Dermis microvascular lymphatic vessel endothelial cell (primary cell): Measurements from ENCODE around the gene TIGD1. TPM values are rescaled to one million over a fixed set of nuclear protein-coding genes. Genes with fewer than 3 reads are reported as not detected.

Source experiments
- DNase-seq, 2 donors: peaks; one replicate each; pipeline versions ENCODE4 v3.0.0 to v3.0.0-alpha.2; 2010; ENCODE audit warnings: low read depth in 2 of 2
- total RNA-seq: library from RNA; depleted of rRNA; stranded (reverse); fragments of >200 nt; gene quantifications from 2 replicates; pipeline ENCODE4 v1.2.1, GENCODE V29; 2014

Gene TIGD1
- total RNA-seq, 1 donor from 2014 or later, result 1.7 TPM

- DNase-seq, result peak in 1 of 2 donors; percentile 37
Measured at GRCh38 chr2:232523682-232524597, 26.4 kb downstream of the TIGD1 start.

DNA sequence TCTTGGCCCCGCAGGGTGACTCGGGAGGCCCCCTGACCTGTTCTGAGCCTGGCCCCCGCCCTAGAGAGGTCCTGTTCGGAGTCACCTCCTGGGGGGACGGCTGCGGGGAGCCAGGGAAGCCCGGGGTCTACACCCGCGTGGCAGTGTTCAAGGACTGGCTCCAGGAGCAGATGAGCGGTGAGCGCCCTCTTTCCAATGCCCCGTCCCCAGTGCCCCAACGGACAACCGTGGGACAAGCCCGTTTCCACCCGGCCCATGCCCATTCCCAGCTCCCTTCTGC, 27.0 kb downstream of the TIGD1 start:
- no peak for DNase-seq

GRCh38 chr2:232522623-232523401, 27.5 kb downstream of the TIGD1 start:
- DNase-seq, result no peak

DNA sequence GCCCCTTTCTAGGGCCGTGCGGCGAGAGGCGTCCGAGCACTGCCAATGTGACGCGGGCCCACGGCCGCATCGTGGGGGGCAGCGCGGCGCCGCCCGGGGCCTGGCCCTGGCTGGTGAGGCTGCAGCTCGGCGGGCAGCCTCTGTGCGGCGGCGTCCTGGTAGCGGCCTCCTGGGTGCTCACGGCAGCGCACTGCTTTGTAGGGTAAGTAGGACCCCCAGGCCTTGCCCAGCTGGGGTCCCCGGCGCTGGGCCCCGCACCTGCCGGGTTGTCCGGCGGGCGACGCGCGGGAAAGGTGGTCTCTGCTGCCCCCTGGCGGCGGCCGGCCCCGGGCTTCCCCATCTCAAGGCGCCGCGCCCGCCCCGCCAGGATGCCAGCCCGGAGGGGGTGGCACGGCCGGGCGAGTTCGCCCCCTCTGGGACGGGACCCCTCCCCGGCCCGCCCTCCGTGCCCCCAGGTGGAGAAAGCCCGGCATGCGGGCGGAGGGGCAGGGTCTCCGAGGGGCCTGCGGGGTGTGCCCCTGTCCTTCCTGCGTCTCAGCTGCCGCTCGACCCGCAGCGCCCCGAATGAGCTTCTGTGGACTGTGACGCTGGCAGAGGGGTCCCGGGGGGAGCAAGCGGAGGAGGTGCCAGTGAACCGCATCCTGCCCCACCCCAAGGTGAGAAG, 28.3 kb downstream of the TIGD1 start:
- DNase-seq, result peak in 1 of 2 donors; percentile 29

GRCh38 chr2:232521098-232521497, 29.3 kb downstream of the TIGD1 start:
- DNase-seq, result no peak

GRCh38 chr2:232520489-232520888, 29.9 kb downstream of the TIGD1 start:
- no peak for DNase-seq

GRCh38 chr2:232519581-232520438, 30.5 kb downstream of the TIGD1 start, which contains the start of gene PRSS56:
PRSS56 (plus strand) TSS chr2:232520388; CDS start chr2:232520599, 211 bp downstream.
- no peak for DNase-seq

GRCh38 chr2:232518844-232519243, 31.5 kb downstream of the TIGD1 start:
- no peak for DNase-seq

DNA sequence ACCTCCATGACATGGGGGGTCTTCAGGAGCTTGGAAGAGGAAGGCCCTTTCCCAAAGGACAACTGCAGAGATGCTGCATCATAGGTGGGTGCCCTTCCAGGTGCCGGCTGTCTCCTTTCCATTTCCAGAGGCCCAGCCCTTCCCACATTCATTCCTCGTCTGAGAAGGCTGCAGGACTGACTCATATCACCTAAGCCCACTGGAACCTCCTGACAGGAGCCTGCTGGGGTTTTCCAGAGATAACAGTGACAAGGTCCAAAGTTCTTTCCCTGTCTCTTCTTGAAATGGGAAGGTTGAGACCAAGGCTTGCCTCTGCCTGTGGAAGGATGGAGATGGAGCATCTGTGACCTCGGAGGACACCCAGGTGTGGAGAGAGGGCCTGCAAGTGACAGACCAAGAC, 33.8 kb downstream of the TIGD1 start:
- no peak for DNase-seq

GRCh38 chr2:232515639-232516038, 34.7 kb downstream of the TIGD1 start:
- DNase-seq, result no peak

GRCh38 chr2:232513353-232513752, 37.0 kb downstream of the TIGD1 start:
- DNase-seq, result no peak

GRCh38 chr2:232512602-232513001, 37.8 kb downstream of the TIGD1 start:
- DNase-seq, result no peak

- DNase-seq, result no peak
Measured at GRCh38 chr2:232511336-232511890, 38.9 kb downstream of the TIGD1 start.

GRCh38 chr2:232508251-232508650, 42.1 kb downstream of the TIGD1 start:
- DNase-seq, result no peak

- DNase-seq, result no peak
Measured at GRCh38 chr2:232506709-232507108, 43.6 kb downstream of the TIGD1 start.

DNA sequence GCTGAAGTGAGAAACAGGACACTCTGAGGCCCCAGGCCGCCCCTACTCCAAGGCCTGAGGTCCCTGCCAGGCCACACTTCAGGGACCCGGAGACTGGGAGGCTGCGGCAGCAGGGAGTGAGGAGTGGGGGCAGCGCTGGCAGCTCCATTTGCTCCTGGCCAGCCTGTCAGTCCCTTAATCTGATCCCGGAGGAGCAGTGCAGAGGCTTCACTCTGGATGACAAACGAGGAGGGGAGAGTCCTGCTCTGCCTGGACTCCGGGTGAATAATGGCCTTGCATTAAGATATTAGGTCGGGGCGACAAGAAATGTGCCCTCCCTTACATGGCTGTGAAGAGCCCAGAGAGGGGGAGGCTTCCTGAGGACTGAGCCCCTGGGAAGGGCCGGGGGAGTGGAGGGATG, 44.5 kb downstream of the TIGD1 start:
- DNase-seq, result no peak

- no peak for DNase-seq
Measured at GRCh38 chr2:232504438-232504837, 45.9 kb downstream of the TIGD1 start.

DNA sequence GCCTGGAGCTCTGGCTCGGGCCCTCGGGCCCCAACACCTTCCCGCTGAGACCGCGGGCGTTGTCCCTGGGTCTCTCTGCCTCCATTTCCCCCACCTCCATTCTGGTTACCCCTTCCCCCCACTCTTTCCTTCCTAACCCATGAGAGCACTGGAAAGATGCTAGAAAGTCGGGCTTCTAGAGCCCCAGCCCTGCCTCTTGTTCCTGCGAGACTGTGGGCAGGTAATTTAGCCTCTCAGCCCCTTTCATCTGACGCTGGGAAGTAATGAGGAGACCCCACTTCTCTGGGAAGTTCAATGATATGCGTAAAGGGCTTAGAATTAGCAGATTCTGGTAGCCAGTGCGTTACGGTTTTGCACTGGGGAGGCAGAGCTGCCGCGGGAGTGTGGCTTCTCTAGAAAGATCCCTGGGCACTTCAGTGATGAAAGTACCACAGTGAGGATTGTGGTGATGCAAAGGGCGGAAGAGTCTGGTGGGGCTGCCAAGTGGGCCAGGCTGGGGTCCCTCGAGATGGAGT, 46.5 kb downstream of the TIGD1 start:
- DNase-seq, result no peak

DNA sequence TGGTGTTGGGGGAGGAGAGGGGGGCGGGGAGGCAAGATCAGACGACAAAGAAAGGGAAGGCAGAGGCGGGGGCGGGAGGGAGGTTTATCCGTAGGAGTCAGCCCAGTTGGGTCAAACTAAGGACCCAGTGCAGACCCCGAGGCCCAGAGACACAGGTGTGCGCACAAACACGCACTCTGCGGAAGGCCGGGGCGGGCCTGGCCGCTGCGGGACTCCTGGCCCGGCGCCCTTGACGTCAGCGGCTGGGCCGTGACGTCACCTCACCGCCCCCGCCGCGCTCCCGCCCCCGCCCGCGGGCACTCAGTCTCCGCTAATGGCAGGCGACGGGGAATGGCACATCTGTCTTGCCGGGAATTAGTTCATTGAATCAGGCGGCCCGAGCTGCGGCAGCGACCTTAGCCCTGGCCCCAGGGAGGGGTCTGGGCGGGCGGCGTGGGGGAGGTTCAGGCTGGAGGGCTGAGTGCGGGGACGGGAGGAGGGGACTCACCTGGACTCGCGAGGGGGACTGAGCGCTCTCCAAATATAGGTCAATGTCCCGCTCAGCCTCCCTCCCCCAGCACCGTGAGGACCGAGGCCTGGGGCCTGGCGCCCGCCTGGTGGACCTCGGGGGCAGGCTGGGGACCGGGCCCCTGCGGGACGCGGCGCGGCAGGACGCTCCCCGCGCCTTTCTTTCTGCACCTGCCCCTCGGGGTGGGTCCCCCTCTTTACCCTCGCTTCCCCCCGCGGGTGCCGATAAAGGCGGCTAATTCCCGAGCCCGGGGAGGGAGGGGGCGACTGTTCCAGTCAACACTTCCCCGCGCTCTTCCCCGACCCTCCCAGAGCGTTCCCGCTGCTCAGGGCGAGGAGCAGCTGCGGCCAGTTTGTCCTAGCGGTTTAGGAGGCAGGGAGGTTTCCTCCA, 47.2 kb downstream of the TIGD1 start:
- peak in 1 of 2 donors; percentile 4 for DNase-seq

DNA sequence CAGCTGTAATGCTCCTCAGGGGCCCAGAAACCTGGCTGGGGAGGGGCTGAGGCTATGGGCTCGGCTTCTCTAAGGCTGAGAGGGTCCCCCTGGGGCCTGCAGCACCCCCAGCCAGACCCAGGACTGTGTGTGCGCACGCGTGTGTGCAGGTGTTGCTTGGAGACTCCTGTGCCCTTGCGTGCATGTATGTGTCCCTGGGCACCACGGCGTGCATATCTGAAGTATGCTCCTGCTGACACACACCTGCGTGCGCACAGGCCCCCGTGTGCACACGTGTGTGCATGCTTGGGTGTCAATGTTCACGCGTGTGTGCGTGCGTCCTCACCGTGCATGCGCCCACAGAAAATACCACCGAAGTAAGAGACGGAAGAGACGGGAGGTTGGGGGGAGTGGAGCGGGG, 47.8 kb downstream of the TIGD1 start:
- DNase-seq, result no peak
